Astrocyte of the spinal cord (primary cell): ENCODE results near the gene ABCC6.
"Not testable (repeated sequence)": the region's sequence is repeated elsewhere in the genome, so short reads cannot be mapped to it uniquely, and the experiment has no call there.

Source experiments
- DNase-seq: peaks from one replicate; pipeline ENCODE4 v3.0.0; 2011; ENCODE audit warnings: low read depth, low spot score
- H3K4me3 ChIP-seq: 2 replicates; pipeline ENCODE4 v1.5.1; 2011; ENCODE audit warnings: low read depth, mild to moderate bottlenecking, low read length, moderate library complexity
- CTCF ChIP-seq: IDR thresholded peaks from 2 replicates; pipeline ENCODE4 v1.5.1; 2012; ENCODE audit warnings: low read depth, mild to moderate bottlenecking, low read length, inconsistent platforms
- in situ Hi-C: cut with HindIII; loops from 2 replicates; pipeline ENCODE4 v1.10.0; 2017; ENCODE audit warnings: low sequenced_read_pairs

Gene ABCC6

GRCh38 chr16:16149710-16150116, 73.6 kb downstream of the ABCC6 start:
- in situ Hi-C loops, result no loop called here
- TF ChIP-seq CTCF, result no peak
- DNase-seq, result no peak
- no peak overlapping the region for H3K4me3 ChIP-seq

- H3K4me3 ChIP-seq, result no peak overlapping the region
- no peak for TF ChIP-seq CTCF
- in situ Hi-C loops, result no loop called here
- no peak for DNase-seq
Measured at GRCh38 chr16:16148755-16149154, 74.5 kb downstream of the ABCC6 start.

GRCh38 chr16:16148000-16148599, 75.2 kb downstream of the ABCC6 start:
- in situ Hi-C loops, DNase-seq, H3K4me3 ChIP-seq: not testable (repeated sequence)

GRCh38 chr16:16147316-16147999, 75.8 kb downstream of the ABCC6 start:
- no peak for TF ChIP-seq CTCF
- no peak for DNase-seq
- in situ Hi-C loops, result no loop called here
- no peak overlapping the region for H3K4me3 ChIP-seq

GRCh38 chr16:16146380-16147315, 76.6 kb downstream of the ABCC6 start:
- no peak for TF ChIP-seq CTCF

GRCh38 chr16:16145286-16145685, 78.0 kb downstream of the ABCC6 start:
- TF ChIP-seq CTCF, result no peak
- no peak for DNase-seq
- H3K4me3 ChIP-seq, result no peak overlapping the region
- in situ Hi-C loops, result no loop called here

More at GRCh38 chr16:16146380-16147315, 76.6 kb downstream of the ABCC6 start:
- no peak overlapping the region for H3K4me3 ChIP-seq
- in situ Hi-C loops, result no loop called here
- DNase-seq, result no peak
